Dendritic cell treated with granulocyte-macrophage colony-stimulating factor and Interleukin-4, amounts not matched to agents 40 ng/mL and 50 ng/mL, for 4 days (primary cell): ENCODE results near the gene CTNNBL1.
"Not testable (repeated sequence)": the region's sequence is repeated elsewhere in the genome, so short reads cannot be mapped to it uniquely, and the experiment has no call there.

ENCODE experiments used
- H3K27ac Mint-ChIP-seq: one replicate; pipeline ENCODE4 v1.8.0; 2022; ENCODE audit warnings: mild to moderate bottlenecking, mixed read lengths
- H3K27me3 Mint-ChIP-seq: one replicate; pipeline ENCODE4 v1.8.0; 2022; ENCODE audit warnings: mild to moderate bottlenecking, mixed read lengths
- H3K36me3 Mint-ChIP-seq: one replicate; pipeline ENCODE4 v1.8.0; 2022; ENCODE audit warnings: low read depth, mixed read lengths
- H3K4me1 Mint-ChIP-seq: one replicate; pipeline ENCODE4 v1.8.0; 2022; ENCODE audit warnings: low read depth, mixed read lengths
- H3K4me3 Mint-ChIP-seq: one replicate; pipeline ENCODE4 v1.8.0; 2022; ENCODE audit warnings: mild to moderate bottlenecking, moderate library complexity, mixed read lengths
- H3K9me3 Mint-ChIP-seq: one replicate; pipeline ENCODE4 v1.8.0; 2022; ENCODE audit warnings: mixed read lengths
- intact Hi-C: fragments of 100-400 bp; cut with micrococcal nuclease; formaldehyde crosslinking; loops from one replicate; pipeline ENCODE4 v1.15.0; 2022

CTNNBL1 gene

GRCh38 chr20:37688093-37688492 lies 5.7 kb upstream of the CTNNBL1 start:
- H3K27me3 Mint-ChIP-seq = peaks cover 35% of the 10 kb centered on the region
- H3K4me3 Mint-ChIP-seq = no peak overlapping the region
- H3K27ac Mint-ChIP-seq = no peak overlapping the region

GRCh38 chr20:37690626-37691369 lies 3.0 kb upstream of the CTNNBL1 start:
- H3K4me1 Mint-ChIP-seq = peaks cover 24% of the 10 kb centered on the region
- H3K36me3 Mint-ChIP-seq = peaks cover 7% of the 10 kb centered on the region
- H3K27me3 Mint-ChIP-seq = peaks cover 32% of the 10 kb centered on the region
- H3K9me3 Mint-ChIP-seq = no peaks in the 10 kb centered on the region
- no peak overlapping the region for H3K27ac Mint-ChIP-seq
- intact Hi-C loops = no loop called here
- no peak overlapping the region for H3K4me3 Mint-ChIP-seq

More at GRCh38 chr20:37688093-37688492, 5.7 kb upstream of the CTNNBL1 start:
- H3K4me1 Mint-ChIP-seq = peaks cover 11% of the 10 kb centered on the region
- H3K36me3 Mint-ChIP-seq = no peaks in the 10 kb centered on the region
- H3K9me3 Mint-ChIP-seq = no peaks in the 10 kb centered on the region
- intact Hi-C loops = no loop called here

- no peak overlapping the region for H3K27ac Mint-ChIP-seq
These were observed 1.2 kb upstream of the CTNNBL1 start for GRCh38 chr20:37692459-37693166.

GRCh38 chr20:37693242-37693634 lies 592 bp upstream of the CTNNBL1 start:
- Mint-ChIP-seq H3K27me3 (peaks cover 28% of the 10 kb centered on the region), H3K9me3 (no peaks in the 10 kb centered on the region), H3K4me3 (peak overlapping the region; percentile 96), H3K4me1 (peaks cover 22% of the 10 kb centered on the region), H3K27ac (peak overlapping the region; percentile 91), H3K36me3 (peaks cover 9% of the 10 kb centered on the region)
- intact Hi-C loops = no loop called here

More at GRCh38 chr20:37692459-37693166, 1.2 kb upstream of the CTNNBL1 start:
- Mint-ChIP-seq H3K27me3 (peaks cover 32% of the 10 kb centered on the region), H3K9me3 (no peaks in the 10 kb centered on the region), H3K4me3 (no peak overlapping the region), H3K36me3 (peaks cover 7% of the 10 kb centered on the region), H3K4me1 (peaks cover 28% of the 10 kb centered on the region)
- intact Hi-C loops = no loop called here

- Mint-ChIP-seq H3K36me3 (peaks cover 15% of the 10 kb centered on the region), H3K4me1 (peaks cover 38% of the 10 kb centered on the region), H3K9me3 (no peaks in the 10 kb centered on the region), H3K27ac (no peak overlapping the region), H3K4me3 (no peak overlapping the region), H3K27me3 (peaks cover 15% of the 10 kb centered on the region)
- intact Hi-C loops = no loop called here
These were observed 2.0 kb downstream of the CTNNBL1 start for GRCh38 chr20:37695684-37696342.

GRCh38 chr20:37697314-37697713 lies 3.5 kb downstream of the CTNNBL1 start:
- Mint-ChIP-seq H3K4me3 (no peak overlapping the region), H3K27ac (peak overlapping the region; percentile 62), H3K27me3 (peaks cover 5% of the 10 kb centered on the region), H3K36me3 (peaks cover 15% of the 10 kb centered on the region), H3K4me1 (peaks cover 38% of the 10 kb centered on the region), H3K9me3 (no peaks in the 10 kb centered on the region)
- intact Hi-C loops = no loop called here

GRCh38 chr20:37699202-37699601 lies 5.4 kb downstream of the CTNNBL1 start:
- no peaks in the 10 kb centered on the region for H3K27me3 Mint-ChIP-seq
- no peaks in the 10 kb centered on the region for H3K9me3 Mint-ChIP-seq
- no peak overlapping the region for H3K27ac Mint-ChIP-seq
- peaks cover 11% of the 10 kb centered on the region for H3K36me3 Mint-ChIP-seq
- intact Hi-C loops = no loop called here
- no peak overlapping the region for H3K4me3 Mint-ChIP-seq
- peaks cover 37% of the 10 kb centered on the region for H3K4me1 Mint-ChIP-seq

- Mint-ChIP-seq H3K36me3 (peaks cover 8% of the 10 kb centered on the region), H3K27me3 (no peaks in the 10 kb centered on the region), H3K9me3 (no peaks in the 10 kb centered on the region), H3K4me3 (no peak overlapping the region), H3K27ac (no peak overlapping the region), H3K4me1 (peaks cover 28% of the 10 kb centered on the region)
- intact Hi-C loops = no loop called here
These were observed 6.5 kb downstream of the CTNNBL1 start for GRCh38 chr20:37700301-37700700.

GRCh38 chr20:37701676-37702075 lies 7.8 kb downstream of the CTNNBL1 start:
- intact Hi-C loops, H3K27me3 Mint-ChIP-seq, H3K27ac Mint-ChIP-seq, H3K4me3 Mint-ChIP-seq, H3K36me3 Mint-ChIP-seq, H3K9me3 Mint-ChIP-seq: not testable (repeated sequence)
- H3K4me1 Mint-ChIP-seq = peaks cover 22% of the 10 kb centered on the region

GRCh38 chr20:37702403-37703034 lies 8.7 kb downstream of the CTNNBL1 start:
- H3K27me3 Mint-ChIP-seq = no peaks in the 10 kb centered on the region
- peaks cover 16% of the 10 kb centered on the region for H3K4me1 Mint-ChIP-seq
- H3K27ac Mint-ChIP-seq = no peak overlapping the region
- no peaks in the 10 kb centered on the region for H3K9me3 Mint-ChIP-seq
- no peak overlapping the region for H3K4me3 Mint-ChIP-seq
- intact Hi-C loops = no loop called here
- peaks cover 8% of the 10 kb centered on the region for H3K36me3 Mint-ChIP-seq

GRCh38 chr20:37703035-37703845 lies 9.4 kb downstream of the CTNNBL1 start:
- Mint-ChIP-seq H3K4me3 (no peak overlapping the region), H3K27me3 (no peaks in the 10 kb centered on the region), H3K9me3 (no peaks in the 10 kb centered on the region), H3K36me3 (peaks cover 6% of the 10 kb centered on the region), H3K27ac (no peak overlapping the region), H3K4me1 (peaks cover 16% of the 10 kb centered on the region)
- intact Hi-C loops = no loop called here

GRCh38 chr20:37704955-37705354 lies 11.1 kb downstream of the CTNNBL1 start:
- H3K27me3 Mint-ChIP-seq = no peaks in the 10 kb centered on the region
- H3K9me3 Mint-ChIP-seq = no peaks in the 10 kb centered on the region
- intact Hi-C loops = no loop called here
- no peak overlapping the region for H3K27ac Mint-ChIP-seq
- H3K36me3 Mint-ChIP-seq = peaks cover 14% of the 10 kb centered on the region
- no peak overlapping the region for H3K4me3 Mint-ChIP-seq
- H3K4me1 Mint-ChIP-seq = no peaks in the 10 kb centered on the region

- Mint-ChIP-seq H3K9me3 (no peaks in the 10 kb centered on the region), H3K4me3 (no peak overlapping the region), H3K27me3 (no peaks in the 10 kb centered on the region), H3K36me3 (peaks cover 24% of the 10 kb centered on the region), H3K4me1 (peaks cover 7% of the 10 kb centered on the region), H3K27ac (no peak overlapping the region)
- intact Hi-C loops = no loop called here
These were observed 12.5 kb downstream of the CTNNBL1 start for GRCh38 chr20:37706298-37706697.
